Smooth muscle cell (in vitro differentiated cells): ENCODE measurements around the gene BNIPL. TPM values are rescaled to one million over a fixed set of nuclear protein-coding genes. Genes with fewer than 3 reads are reported as not detected.

ENCODE experiments used
- DNase-seq: peaks from one replicate; lab custom pipeline; 2025; ENCODE audit not compliant: unreplicated experiment; lab: John Stamatoyannopoulos, UW
- H2AFZ ChIP-seq: fragments of 200-600 bp; sonication (generic); 2 replicates; pipeline ENCODE4 v1.6.0; 2016; ENCODE audit warnings: antibody characterized with exemption, low read depth, mild to moderate bottlenecking
- H3F3A ChIP-seq: fragments of 200-600 bp; sonication (generic); 2 replicates; pipeline ENCODE4 v1.6.0; 2017; ENCODE audit warnings: antibody characterized with exemption, low read depth
- H3K27ac ChIP-seq: fragments of 200-600 bp; sonication (generic); 2 replicates; pipeline ENCODE4 v1.5.1; 2016; ENCODE audit warnings: low read depth, mild to moderate bottlenecking
- H3K27me3 ChIP-seq: fragments of 200-600 bp; sonication (generic); 2 replicates; pipeline ENCODE4 v1.6.1; 2016; ENCODE audit warnings: low read depth, mild to moderate bottlenecking
- H3K36me3 ChIP-seq: fragments of 200-600 bp; sonication (generic); 2 replicates; pipeline ENCODE4 v1.5.1; 2016; ENCODE audit warnings: low read depth
- H3K4me1 ChIP-seq: fragments of 200-600 bp; sonication (generic); 2 replicates; pipeline ENCODE4 v1.5.1; 2016; ENCODE audit warnings: low read depth
- H3K4me2 ChIP-seq: fragments of 200-600 bp; sonication (generic); 2 replicates; pipeline ENCODE4 v1.6.0; 2016; ENCODE audit warnings: mild to moderate bottlenecking
- H3K4me3 ChIP-seq: fragments of 200-600 bp; sonication (generic); 2 replicates; pipeline ENCODE4 v1.5.1; 2016; ENCODE audit warnings: mild to moderate bottlenecking
- H3K79me2 ChIP-seq: fragments of 200-600 bp; sonication (generic); 2 replicates; pipeline ENCODE4 v1.6.0; 2016; ENCODE audit warnings: low read depth, mild to moderate bottlenecking
- H3K9ac ChIP-seq: fragments of 200-600 bp; sonication (generic); 2 replicates; pipeline ENCODE4 v1.6.0; 2016; ENCODE audit warnings: low read depth
- H3K9me3 ChIP-seq: fragments of 200-600 bp; sonication (generic); replicated peaks from 2 replicates; pipeline ENCODE4 v1.5.1; 2016; ENCODE audit warnings: low read depth
- H4K20me1 ChIP-seq: fragments of 200-600 bp; sonication (generic); 2 replicates; pipeline ENCODE4 v1.6.0; 2016; ENCODE audit warnings: low read depth
- WGBS: methylation state at CpG from one replicate; pipeline ENCODE4 v1.1.7; 2016; ENCODE audit warnings: low lambda C conversion rate; 5-methylcytosine and 5-hydroxymethylcytosine counted together
- polyA plus RNA-seq: library from polyadenylated mRNA; unstranded; fragments of >200 nt; fragmentation: Nextera tagmentation; extraction: Ambion mirVana; gene quantifications from 2 replicates; pipeline ENCODE4 v1.2.1, GENCODE V29; 2016
- total RNA-seq: library from RNA; depleted of rRNA; stranded (reverse); fragments of >200 nt; gene quantifications from 2 replicates; pipeline ENCODE4 v1.2.3, GENCODE V29; 2014
- TF ChIP-seq, protein P1 (sequence below): fragments of 200-600 bp; sonication (generic); IDR thresholded peaks from 2 replicates; pipeline ENCODE4 v1.5.1; 2017; ENCODE audit warnings: borderline replicate concordance, mild to moderate bottlenecking, antibody characterized with exemption; ENCODE audit not compliant: insufficient read depth, poor library complexity, severe bottlenecking

BNIPL gene
- total and polyA plus RNA-seq, 2 experiments from 2014 or later: 0.93 to 5.6 TPM

DNA sequence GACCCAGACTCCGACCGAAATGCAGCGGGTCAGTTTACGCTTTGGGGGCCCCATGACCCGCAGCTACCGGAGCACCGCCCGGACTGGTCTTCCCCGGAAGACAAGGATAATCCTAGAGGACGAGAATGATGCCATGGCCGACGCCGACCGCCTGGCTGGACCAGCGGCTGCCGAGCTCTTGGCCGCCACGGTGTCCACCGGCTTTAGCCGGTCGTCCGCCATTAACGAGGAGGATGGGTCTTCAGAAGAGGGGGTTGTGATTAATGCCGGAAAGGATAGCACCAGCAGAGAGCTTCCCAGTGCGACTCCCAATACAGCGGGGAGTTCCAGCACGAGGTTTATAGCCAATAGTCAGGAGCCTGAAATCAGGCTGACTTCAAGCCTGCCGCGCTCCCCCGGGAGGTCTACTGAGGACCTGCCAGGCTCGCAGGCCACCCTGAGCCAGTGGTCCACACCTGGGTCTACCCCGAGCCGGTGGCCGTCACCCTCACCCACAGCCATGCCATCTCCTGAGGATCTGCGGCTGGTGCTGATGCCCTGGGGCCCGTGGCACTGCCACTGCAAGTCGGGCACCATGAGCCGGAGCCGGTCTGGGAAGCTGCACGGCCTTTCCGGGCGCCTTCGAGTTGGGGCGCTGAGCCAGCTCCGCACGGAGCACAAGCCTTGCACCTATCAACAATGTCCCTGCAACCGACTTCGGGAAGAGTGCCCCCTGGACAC, 11.7 kb downstream of the BNIPL start:
- Histone ChIP-seq H3K9ac (peak overlapping the region; percentile 62), H3K4me1 (no peaks in the 10 kb centered on the region), H4K20me1 (peaks cover 3% of the 10 kb centered on the region), H2AFZ (peak overlapping the region; percentile 23), H3K9me3 (no peaks in the 10 kb centered on the region), H3K27ac (peak overlapping the region; percentile 45), H3K4me3 (peak overlapping the region; percentile 69), H3K27me3 (no peaks in the 10 kb centered on the region), H3K36me3 (no peaks in the 10 kb centered on the region), H3K4me2 (peak overlapping the region; percentile 89), H3F3A (peaks cover 28% of the 10 kb centered on the region), H3K79me2 (no peaks in the 10 kb centered on the region)
- WGBS: 4% methylated on average over 47 of the region's 48 CpGs
- TF ChIP-seq, protein P1, sequence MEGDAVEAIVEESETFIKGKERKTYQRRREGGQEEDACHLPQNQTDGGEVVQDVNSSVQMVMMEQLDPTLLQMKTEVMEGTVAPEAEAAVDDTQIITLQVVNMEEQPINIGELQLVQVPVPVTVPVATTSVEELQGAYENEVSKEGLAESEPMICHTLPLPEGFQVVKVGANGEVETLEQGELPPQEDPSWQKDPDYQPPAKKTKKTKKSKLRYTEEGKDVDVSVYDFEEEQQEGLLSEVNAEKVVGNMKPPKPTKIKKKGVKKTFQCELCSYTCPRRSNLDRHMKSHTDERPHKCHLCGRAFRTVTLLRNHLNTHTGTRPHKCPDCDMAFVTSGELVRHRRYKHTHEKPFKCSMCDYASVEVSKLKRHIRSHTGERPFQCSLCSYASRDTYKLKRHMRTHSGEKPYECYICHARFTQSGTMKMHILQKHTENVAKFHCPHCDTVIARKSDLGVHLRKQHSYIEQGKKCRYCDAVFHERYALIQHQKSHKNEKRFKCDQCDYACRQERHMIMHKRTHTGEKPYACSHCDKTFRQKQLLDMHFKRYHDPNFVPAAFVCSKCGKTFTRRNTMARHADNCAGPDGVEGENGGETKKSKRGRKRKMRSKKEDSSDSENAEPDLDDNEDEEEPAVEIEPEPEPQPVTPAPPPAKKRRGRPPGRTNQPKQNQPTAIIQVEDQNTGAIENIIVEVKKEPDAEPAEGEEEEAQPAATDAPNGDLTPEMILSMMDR: peak; percentile 31
- peak; percentile 52 for DNase-seq

DNA sequence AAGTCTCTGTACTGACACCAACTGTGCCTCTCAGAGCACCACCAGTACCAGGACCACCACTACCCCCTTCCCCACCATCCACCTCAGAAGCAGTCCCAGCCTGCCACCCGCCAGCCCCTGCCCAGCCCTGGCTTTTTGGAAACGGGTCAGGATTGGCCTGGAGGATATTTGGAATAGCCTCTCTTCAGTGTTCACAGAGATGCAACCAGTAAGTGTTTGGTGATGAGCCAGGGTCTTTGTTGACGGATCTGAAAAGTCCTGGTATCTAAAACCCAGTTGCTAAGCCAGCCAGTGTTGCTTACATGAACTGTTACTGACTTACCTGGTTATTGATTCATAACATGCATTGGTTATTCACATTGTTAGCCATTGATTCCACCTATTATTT, 12.3 kb downstream of the BNIPL start:
- Histone ChIP-seq H3K36me3 (peaks cover 4% of the 10 kb centered on the region), H3K79me2 (no peaks in the 10 kb centered on the region), H3K9me3 (no peaks in the 10 kb centered on the region), H3K4me3 (peak overlapping the region; percentile 69), H3K4me1 (no peaks in the 10 kb centered on the region), H3K9ac (no peak overlapping the region), H3F3A (peaks cover 34% of the 10 kb centered on the region), H3K27me3 (no peaks in the 10 kb centered on the region), H4K20me1 (peaks cover 8% of the 10 kb centered on the region), H3K4me2 (peak overlapping the region; percentile 89), H3K27ac (peak overlapping the region; percentile 45), H2AFZ (no peak overlapping the region)
- WGBS: 28% methylated on average over 3 of the region's 3 CpGs
- TF ChIP-seq, protein P1: no peak
- no peak for DNase-seq

DNA sequence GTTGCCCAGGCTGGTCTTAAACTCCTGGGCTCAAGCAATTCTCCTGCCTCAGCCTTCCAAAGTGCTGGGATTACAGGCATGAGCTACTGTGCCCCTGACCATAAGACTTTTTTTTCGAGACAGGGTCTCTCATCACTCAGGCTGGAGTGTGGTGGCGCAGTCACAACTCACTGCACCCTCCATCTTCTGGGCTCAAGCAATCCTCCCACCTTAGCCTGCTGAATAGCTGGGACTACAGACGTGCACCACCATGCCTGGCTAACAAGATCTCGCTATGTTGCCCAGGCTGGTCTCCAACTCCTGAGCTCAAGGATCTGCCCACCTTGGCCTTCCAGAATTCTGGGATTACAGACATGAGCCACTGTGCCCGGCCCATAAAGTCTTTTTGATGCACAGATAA, 13.1 kb downstream of the BNIPL start:
- Histone ChIP-seq H3K4me2 (peak overlapping the region; percentile 23), H2AFZ (no peak overlapping the region), H3K27ac (no peak overlapping the region), H3K9me3 (no peaks in the 10 kb centered on the region), H3K9ac (no peak overlapping the region), H3K27me3 (no peaks in the 10 kb centered on the region), H3K36me3 (peaks cover 9% of the 10 kb centered on the region), H3K79me2 (peaks cover 3% of the 10 kb centered on the region), H3K4me1 (no peaks in the 10 kb centered on the region), H4K20me1 (peaks cover 16% of the 10 kb centered on the region), H3K4me3 (no peak overlapping the region), H3F3A (peaks cover 41% of the 10 kb centered on the region)
- TF ChIP-seq, protein P1: no peak
- WGBS: 96% methylated on average over 5 of the region's 5 CpGs
- DNase-seq: no peak
